ENCODE measurements around the gene KANK4.

The KANK4 gene

GRCh38 chr1:62273953-62274352 is 45.3 kb downstream of the KANK4 start:
- DNase-seq (ENCODE audit: extremely low read depth, low read depth): no peak

GRCh38 chr1:62271948-62272728 is 47.1 kb downstream of the KANK4 start:
- no peak for TF ChIP-seq CTCF (IDR thresholded peaks at IDR 0.05; ENCODE audit: low read depth, low read length)
- DNase-seq (ENCODE audit: extremely low read depth, low read depth): no peak

More at GRCh38 chr1:62273953-62274352, 45.3 kb downstream of the KANK4 start:
- no peak for TF ChIP-seq CTCF (IDR thresholded peaks at IDR 0.05; ENCODE audit: low read depth, low read length)

- DNase-seq (ENCODE audit: extremely low read depth, low read depth): no peak
- no peak for TF ChIP-seq CTCF (IDR thresholded peaks at IDR 0.05; ENCODE audit: low read depth, low read length)
Measured at GRCh38 chr1:62271134-62271533, 48.1 kb downstream of the KANK4 start.

DNA sequence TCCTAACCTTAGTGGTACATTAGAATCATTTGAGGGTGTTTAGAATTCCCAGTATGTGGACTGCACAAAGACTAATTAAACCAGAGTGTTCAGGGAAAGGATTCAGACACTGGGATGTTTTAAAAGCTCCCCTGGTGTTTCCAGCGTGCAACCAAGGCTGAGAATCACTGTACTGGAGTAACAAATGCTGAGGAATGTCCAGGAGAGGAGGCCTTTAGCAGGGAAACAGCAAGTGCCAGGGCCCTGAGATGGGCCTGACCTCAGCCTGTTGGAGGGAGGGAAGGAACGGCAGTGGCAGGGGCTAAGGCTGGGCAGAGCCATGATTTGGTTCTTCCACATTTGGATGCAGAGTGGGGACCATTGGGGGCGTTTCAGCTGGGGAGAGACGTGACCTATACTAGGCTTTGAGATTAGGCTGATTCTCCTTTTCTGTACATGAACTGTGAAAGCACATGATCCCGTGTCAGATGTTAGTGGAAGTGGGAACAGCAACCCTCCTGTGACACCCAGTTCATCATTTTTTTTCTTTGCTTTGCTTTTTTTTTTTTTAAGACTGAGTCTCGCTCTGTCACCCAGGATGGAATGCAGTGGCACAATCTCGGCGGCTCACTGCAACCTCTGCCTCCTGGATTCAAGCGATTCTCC is 49.3 kb downstream of the KANK4 start:
- TF ChIP-seq CTCF (IDR thresholded peaks at IDR 0.05; ENCODE audit: low read depth, low read length): no peak
- no peak for DNase-seq (ENCODE audit: extremely low read depth, low read depth)

GRCh38 chr1:62269439-62269838 is 49.8 kb downstream of the KANK4 start:
- DNase-seq (ENCODE audit: extremely low read depth, low read depth): no peak
- no peak for TF ChIP-seq CTCF (IDR thresholded peaks at IDR 0.05; ENCODE audit: low read depth, low read length)

GRCh38 chr1:62268315-62268714 is 50.9 kb downstream of the KANK4 start:
- no peak for TF ChIP-seq CTCF (IDR thresholded peaks at IDR 0.05; ENCODE audit: low read depth, low read length)
- no peak for DNase-seq (ENCODE audit: extremely low read depth, low read depth)
